ENCODE data around the gene APOC4. TPM values are rescaled to one million over a fixed set of nuclear protein-coding genes. Genes with fewer than 3 reads are reported as not detected.

The APOC4 gene
- total RNA-seq, 1 experiment from 2014 or later: not detected

DNA sequence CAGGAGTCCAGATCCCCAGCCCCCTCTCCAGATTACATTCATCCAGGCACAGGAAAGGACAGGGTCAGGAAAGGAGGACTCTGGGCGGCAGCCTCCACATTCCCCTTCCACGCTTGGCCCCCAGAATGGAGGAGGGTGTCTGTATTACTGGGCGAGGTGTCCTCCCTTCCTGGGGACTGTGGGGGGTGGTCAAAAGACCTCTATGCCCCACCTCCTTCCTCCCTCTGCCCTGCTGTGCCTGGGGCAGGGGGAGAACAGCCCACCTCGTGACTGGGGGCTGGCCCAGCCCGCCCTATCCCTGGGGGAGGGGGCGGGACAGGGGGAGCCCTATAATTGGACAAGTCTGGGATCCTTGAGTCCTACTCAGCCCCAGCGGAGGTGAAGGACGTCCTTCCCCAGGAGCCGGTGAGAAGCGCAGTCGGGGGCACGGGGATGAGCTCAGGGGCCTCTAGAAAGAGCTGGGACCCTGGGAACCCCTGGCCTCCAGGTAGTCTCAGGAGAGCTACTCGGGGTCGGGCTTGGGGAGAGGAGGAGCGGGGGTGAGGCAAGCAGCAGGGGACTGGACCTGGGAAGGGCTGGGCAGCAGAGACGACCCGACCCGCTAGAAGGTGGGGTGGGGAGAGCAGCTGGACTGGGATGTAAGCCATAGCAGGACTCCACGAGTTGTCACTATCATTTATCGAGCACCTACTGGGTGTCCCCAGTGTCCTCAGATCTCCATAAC lies 36.4 kb upstream of the APOC4 start, which contains the start of gene APOE:
APOE (plus strand) TSS at position 360 of the 724 bp plus-strand sequence. CDS start 829 bp downstream, outside the sequence.
- no peaks in the 10 kb centered on the region for H3K9me3 ChIP-seq (ENCODE audit: control insufficient read depth, insufficient read depth, low read depth, low read length)
- in situ Hi-C loops (cut with HindIII; ENCODE audit: low pct_unique_long_range_greater_than_20kb, low sequenced_read_pairs) (no loop called here), intact Hi-C loops (cut with micrococcal nuclease; ENCODE audit: unreplicated experiment) (no loop called here)
- DNase-seq (ENCODE audit: low read depth, low spot score) (no peak), ATAC-seq (peak; percentile 59)
- peak within 1 kb of the TSS; percentile 51 to 76 for H3K4me3 ChIP-seq (ENCODE audit: low read depth in 2 of 2, low read length in 2 of 2)
- ChIA-PET POLR2A (interaction anchor here (0.6 kb wide), 1 partner anchor 161 kb away, joined by 3 read pairs; no protein-coding TSS in a partner anchor), CTCF (interaction anchor here (0.7 kb wide), 2 partner anchors 146 to 567 kb away, joined by 5 to 12 read pairs; no protein-coding TSS in a partner anchor)
- peak within 1 kb of the TSS; percentile 79 for H3K27ac ChIP-seq (ENCODE audit: low read length)
- H3K27me3 ChIP-seq (ENCODE audit: control insufficient read depth, insufficient read depth, low read length): no peaks in the 10 kb centered on the region
- TF ChIP-seq POLR2AphosphoS5 (IDR thresholded peaks at IDR 0.05; ENCODE audit: low read depth, low read length) (peak; percentile 71; the same call in 1 of the 2 replicates), TCF7L2 (IDR thresholded peaks at IDR 0.05; ENCODE audit: low read depth, low read length) (no peak)
- TSS peak; percentile 61 for BruUV-seq (replicated peaks)
- peaks cover 13% of the 10 kb centered on the region for H3K4me1 ChIP-seq (ENCODE audit: control insufficient read depth, insufficient read depth, low read length)
- no peaks in the 10 kb centered on the region for H3K36me3 ChIP-seq (ENCODE audit: control insufficient read depth, insufficient read depth, low read length)

DNA sequence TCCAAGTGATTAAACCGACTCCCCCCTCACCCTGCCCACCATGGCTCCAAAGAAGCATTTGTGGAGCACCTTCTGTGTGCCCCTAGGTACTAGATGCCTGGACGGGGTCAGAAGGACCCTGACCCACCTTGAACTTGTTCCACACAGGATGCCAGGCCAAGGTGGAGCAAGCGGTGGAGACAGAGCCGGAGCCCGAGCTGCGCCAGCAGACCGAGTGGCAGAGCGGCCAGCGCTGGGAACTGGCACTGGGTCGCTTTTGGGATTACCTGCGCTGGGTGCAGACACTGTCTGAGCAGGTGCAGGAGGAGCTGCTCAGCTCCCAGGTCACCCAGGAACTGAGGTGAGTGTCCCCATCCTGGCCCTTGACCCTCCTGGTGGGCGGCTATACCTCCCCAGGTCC lies 34.4 kb upstream of the APOC4 start:
- TF ChIP-seq, protein P1, sequence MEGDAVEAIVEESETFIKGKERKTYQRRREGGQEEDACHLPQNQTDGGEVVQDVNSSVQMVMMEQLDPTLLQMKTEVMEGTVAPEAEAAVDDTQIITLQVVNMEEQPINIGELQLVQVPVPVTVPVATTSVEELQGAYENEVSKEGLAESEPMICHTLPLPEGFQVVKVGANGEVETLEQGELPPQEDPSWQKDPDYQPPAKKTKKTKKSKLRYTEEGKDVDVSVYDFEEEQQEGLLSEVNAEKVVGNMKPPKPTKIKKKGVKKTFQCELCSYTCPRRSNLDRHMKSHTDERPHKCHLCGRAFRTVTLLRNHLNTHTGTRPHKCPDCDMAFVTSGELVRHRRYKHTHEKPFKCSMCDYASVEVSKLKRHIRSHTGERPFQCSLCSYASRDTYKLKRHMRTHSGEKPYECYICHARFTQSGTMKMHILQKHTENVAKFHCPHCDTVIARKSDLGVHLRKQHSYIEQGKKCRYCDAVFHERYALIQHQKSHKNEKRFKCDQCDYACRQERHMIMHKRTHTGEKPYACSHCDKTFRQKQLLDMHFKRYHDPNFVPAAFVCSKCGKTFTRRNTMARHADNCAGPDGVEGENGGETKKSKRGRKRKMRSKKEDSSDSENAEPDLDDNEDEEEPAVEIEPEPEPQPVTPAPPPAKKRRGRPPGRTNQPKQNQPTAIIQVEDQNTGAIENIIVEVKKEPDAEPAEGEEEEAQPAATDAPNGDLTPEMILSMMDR (IDR thresholded peaks at IDR 0.05): no peak
- TF ChIP-seq SIN3A (IDR thresholded peaks at IDR 0.05; ENCODE audit: borderline replicate concordance, insufficient read depth, low read depth, low read length) (no peak), TCF7L2 (IDR thresholded peaks at IDR 0.05; ENCODE audit: low read depth, low read length) (no peak), POLR2AphosphoS5 (IDR thresholded peaks at IDR 0.05; ENCODE audit: low read depth, low read length) (no peak)
- TF ChIP-seq, protein P2, sequence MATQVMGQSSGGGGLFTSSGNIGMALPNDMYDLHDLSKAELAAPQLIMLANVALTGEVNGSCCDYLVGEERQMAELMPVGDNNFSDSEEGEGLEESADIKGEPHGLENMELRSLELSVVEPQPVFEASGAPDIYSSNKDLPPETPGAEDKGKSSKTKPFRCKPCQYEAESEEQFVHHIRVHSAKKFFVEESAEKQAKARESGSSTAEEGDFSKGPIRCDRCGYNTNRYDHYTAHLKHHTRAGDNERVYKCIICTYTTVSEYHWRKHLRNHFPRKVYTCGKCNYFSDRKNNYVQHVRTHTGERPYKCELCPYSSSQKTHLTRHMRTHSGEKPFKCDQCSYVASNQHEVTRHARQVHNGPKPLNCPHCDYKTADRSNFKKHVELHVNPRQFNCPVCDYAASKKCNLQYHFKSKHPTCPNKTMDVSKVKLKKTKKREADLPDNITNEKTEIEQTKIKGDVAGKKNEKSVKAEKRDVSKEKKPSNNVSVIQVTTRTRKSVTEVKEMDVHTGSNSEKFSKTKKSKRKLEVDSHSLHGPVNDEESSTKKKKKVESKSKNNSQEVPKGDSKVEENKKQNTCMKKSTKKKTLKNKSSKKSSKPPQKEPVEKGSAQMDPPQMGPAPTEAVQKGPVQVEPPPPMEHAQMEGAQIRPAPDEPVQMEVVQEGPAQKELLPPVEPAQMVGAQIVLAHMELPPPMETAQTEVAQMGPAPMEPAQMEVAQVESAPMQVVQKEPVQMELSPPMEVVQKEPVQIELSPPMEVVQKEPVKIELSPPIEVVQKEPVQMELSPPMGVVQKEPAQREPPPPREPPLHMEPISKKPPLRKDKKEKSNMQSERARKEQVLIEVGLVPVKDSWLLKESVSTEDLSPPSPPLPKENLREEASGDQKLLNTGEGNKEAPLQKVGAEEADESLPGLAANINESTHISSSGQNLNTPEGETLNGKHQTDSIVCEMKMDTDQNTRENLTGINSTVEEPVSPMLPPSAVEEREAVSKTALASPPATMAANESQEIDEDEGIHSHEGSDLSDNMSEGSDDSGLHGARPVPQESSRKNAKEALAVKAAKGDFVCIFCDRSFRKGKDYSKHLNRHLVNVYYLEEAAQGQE (IDR thresholded peaks at IDR 0.05; ENCODE audit: insufficient read depth in 1 of 2, low read depth in 2 of 2, low read length in 1 of 2): no peak
- DNase-seq (ENCODE audit: low read depth, low spot score) (no peak), ATAC-seq (no peak)
- Histone ChIP-seq H3K4me3 (ENCODE audit: low read depth in 2 of 2, low read length in 2 of 2) (no peak overlapping the region), H3K4me1 (ENCODE audit: control insufficient read depth, insufficient read depth, low read length) (peaks cover 13% of the 10 kb centered on the region), H3K9me3 (ENCODE audit: control insufficient read depth, insufficient read depth, low read depth, low read length) (no peaks in the 10 kb centered on the region), H3K36me3 (ENCODE audit: control insufficient read depth, insufficient read depth, low read length) (no peaks in the 10 kb centered on the region), H3K27me3 (ENCODE audit: control insufficient read depth, insufficient read depth, low read length) (no peaks in the 10 kb centered on the region), H3K27ac (ENCODE audit: low read length) (no peak overlapping the region)
- in situ Hi-C loops (cut with HindIII; ENCODE audit: low pct_unique_long_range_greater_than_20kb, low sequenced_read_pairs): no loop called here
- CTCF ChIA-PET: interaction anchor here (0.5 kb wide), 1 partner anchor 218 kb away, joined by 15 read pairs; no protein-coding TSS in a partner anchor
- no TSS peak for BruUV-seq (replicated peaks)
- POLR2A ChIA-PET: no interaction called here
- intact Hi-C loops (cut with micrococcal nuclease; ENCODE audit: unreplicated experiment): no loop called here

All from Panc1 (cell line).